Bronchial epithelial cell (primary cell): ENCODE results near the gene SHLD1. TPM values are rescaled to one million over a fixed set of nuclear protein-coding genes. Genes with fewer than 3 reads are reported as not detected.

ENCODE experiments used
- DNase-seq: peaks from one replicate; pipeline ENCODE4 v3.0.0-alpha.2; 2010; ENCODE audit warnings: low read depth
- FAIRE-seq: peaks from 2 replicates; lab custom pipeline; 2011; peaks lifted over from hg19 to GRCh38; lab: Jason Lieb, UNC
- H3K27me3 ChIP-seq: 2 replicates; pipeline ENCODE4 v1.5.1; 2011; ENCODE audit warnings: low read length; ENCODE audit not compliant: control insufficient read depth, insufficient read depth
- H3K36me3 ChIP-seq: 2 replicates; pipeline ENCODE4 v1.5.1; 2011; ENCODE audit warnings: low read length; ENCODE audit not compliant: control insufficient read depth, insufficient read depth
- H3K4me3 ChIP-seq: 2 replicates; pipeline ENCODE4 v1.5.1; 2011; ENCODE audit warnings: mild to moderate bottlenecking, low read depth, low read length, control low read depth
- CTCF ChIP-seq: IDR thresholded peaks from 2 replicates; pipeline ENCODE4 v1.5.1; 2011; ENCODE audit warnings: mild to moderate bottlenecking, moderate library complexity, low read length, control low read depth, inconsistent platforms; ENCODE audit not compliant: insufficient read depth, severe bottlenecking
- total RNA-seq: library from RNA; depleted of rRNA; stranded (reverse); fragments of >200 nt; gene quantifications from 2 replicates; pipeline ENCODE4 v1.2.1, GENCODE V29; 2014

The SHLD1 gene
- total RNA-seq, 1 donor from 2014 or later = 4.5 TPM

GRCh38 chr20:5900908-5901307 lies 150.7 kb downstream of the SHLD1 start:
- DNase-seq = no peak
- FAIRE-seq = peak; percentile 70
- Histone ChIP-seq H3K36me3 (no peaks in the 10 kb centered on the region), H3K4me3 (no peak overlapping the region), H3K27me3 (no peaks in the 10 kb centered on the region)
- TF ChIP-seq CTCF = no peak

- DNase-seq (no peak), FAIRE-seq (no peak)
- TF ChIP-seq CTCF = no peak
- Histone ChIP-seq H3K36me3 (no peaks in the 10 kb centered on the region), H3K4me3 (no peak overlapping the region), H3K27me3 (peaks cover 6% of the 10 kb centered on the region)
Measured at GRCh38 chr20:5908981-5909380, 158.8 kb downstream of the SHLD1 start.

- no peak for TF ChIP-seq CTCF
- DNase-seq = no peak
- no peaks in the 10 kb centered on the region for H3K36me3 ChIP-seq
- peaks cover 6% of the 10 kb centered on the region for H3K27me3 ChIP-seq
- FAIRE-seq = no peak
- no peak overlapping the region for H3K4me3 ChIP-seq
Measured at GRCh38 chr20:5910186-5910585, 160.0 kb downstream of the SHLD1 start.

GRCh38 chr20:5913166-5913565 lies 163.0 kb downstream of the SHLD1 start:
- Histone ChIP-seq H3K4me3 (no peak overlapping the region), H3K27me3 (peaks cover 4% of the 10 kb centered on the region), H3K36me3 (no peaks in the 10 kb centered on the region)
- no peak for TF ChIP-seq CTCF
- FAIRE-seq (no peak), DNase-seq (no peak)

Other genes starting within 250 kb of the SHLD1 start
- gene GPCPD1, start 139.4 kb upstream of the SHLD1 start, total RNA-seq = 105 and 113 TPM in 2 replicates
- gene CHGB, start 161.1 kb downstream of the SHLD1 start, total RNA-seq = under 0.01 TPM in 1 of 2 replicates, not detected in the other
- gene TRMT6, start 200.1 kb downstream of the SHLD1 start, total RNA-seq = 15.8 and 18.4 TPM in 2 replicates
- gene MCM8, start 200.3 kb downstream of the SHLD1 start, total RNA-seq = 2.1 and 2.2 TPM in 2 replicates